Vagina (tissue), 2 donors: ENCODE data around the gene HOXB3.

Experiments
- CTCF ChIP-seq, 3 experiments: fragments of 450-650 bp in 2 of 3; fragments of 200-600 bp in 1 of 3; sonication (generic) in 1 of 3; IDR thresholded peaks; one replicate each; pipeline ENCODE4 v1.5.1; 2017 to 2019; ENCODE audit warnings: antibody characterized with exemption in 3 of 3, mild to moderate bottlenecking in 2 of 3, moderate library complexity in 2 of 3
- POLR2A ChIP-seq, 2 donors: fragments of 450-650 bp; IDR thresholded peaks; one replicate each; pipeline ENCODE4 v1.6.1; 2017; ENCODE audit warnings: antibody characterized with exemption in 2 of 2, mild to moderate bottlenecking in 2 of 2, moderate library complexity in 2 of 2
- POLR2AphosphoS5 ChIP-seq, 2 donors: sonication (generic); formaldehyde crosslinking; IDR thresholded peaks; one replicate each; pipeline ENCODE4 v1.9.0; 2017; ENCODE audit warnings: antibody characterized with exemption in 2 of 2, mild to moderate bottlenecking in 2 of 2, low read depth in 1 of 2; ENCODE audit not compliant: insufficient read depth in 1 of 2

GRCh38 chr17:48504953-48505352 is 85.1 kb downstream of the HOXB3 start:
- TF ChIP-seq CTCF (IDR thresholded peaks at IDR 0.05) (no peak), POLR2A (IDR thresholded peaks at IDR 0.05) (no peak), POLR2AphosphoS5 (IDR thresholded peaks at IDR 0.05; ENCODE audit: insufficient read depth in 1 of 2, low read depth in 1 of 2) (no peak)
